Endothelial cell (in vitro differentiated cells): ENCODE data around the gene PCDHA4. TPM values are rescaled to one million over a fixed set of nuclear protein-coding genes. Genes with fewer than 3 reads are reported as not detected.
A peak's percentile ranks its signal among the peaks of the same experiment; 100 is the strongest.

ENCODE experiments used
- DNase-seq: peaks from one replicate; pipeline ENCODE4 v3.0.0; 2021; ENCODE audit warnings: low spot score
- H3K27ac Mint-ChIP-seq: one replicate; pipeline ENCODE4 v1.8.0; 2021; ENCODE audit warnings: mixed read lengths, inconsistent platforms; ENCODE audit not compliant: unreplicated experiment
- H3K27me3 Mint-ChIP-seq: one replicate; pipeline ENCODE4 v1.8.0; 2021; ENCODE audit warnings: mild to moderate bottlenecking, moderate library complexity, mixed read lengths, inconsistent platforms; ENCODE audit not compliant: unreplicated experiment
- H3K36me3 Mint-ChIP-seq: one replicate; pipeline ENCODE4 v1.8.0; 2021; ENCODE audit warnings: mild to moderate bottlenecking, low read depth, mixed read lengths, inconsistent platforms; ENCODE audit not compliant: unreplicated experiment
- H3K4me1 Mint-ChIP-seq: one replicate; pipeline ENCODE4 v1.8.0; 2021; ENCODE audit warnings: mild to moderate bottlenecking, mixed read lengths, inconsistent platforms; ENCODE audit not compliant: unreplicated experiment
- H3K4me3 Mint-ChIP-seq: one replicate; pipeline ENCODE4 v1.8.0; 2021; ENCODE audit warnings: mild to moderate bottlenecking, mixed read lengths, inconsistent platforms; ENCODE audit not compliant: unreplicated experiment
- H3K9me3 Mint-ChIP-seq: one replicate; pipeline ENCODE4 v1.8.0; 2021; ENCODE audit warnings: mixed read lengths, inconsistent platforms; ENCODE audit not compliant: unreplicated experiment
- long read RNA-seq: library from polyadenylated mRNA; unstranded; transcript quantifications from one replicate; pipeline ENCODE4 v2.0.0, GENCODE V29; 2020; ENCODE audit not compliant: unreplicated experiment
- total RNA-seq: library from RNA; stranded (reverse); fragmentation: NEBNext Ultra II Directional; extraction: Animal tissue kit (Norgen Biotek cat#: 25700); gene quantifications from one replicate; pipeline ENCODE4 v1.2.1, GENCODE V29; 2021; ENCODE audit not compliant: unreplicated experiment
- TF ChIP-seq, protein P1 (sequence below): fragments of 200-600 bp; sonication (generic); IDR thresholded peaks from one replicate; pipeline ENCODE4 v1.5.0; 2021; ENCODE audit warnings: antibody characterized with exemption; ENCODE audit not compliant: unreplicated experiment

The PCDHA4 gene
- total RNA-seq, result 9.9 TPM
- long read RNA-seq, partial matches to known transcripts, result 0 of 4 reads
- long read RNA-seq, other reads (novel, unspliced or antisense), result 4 of 4 reads

DNA sequence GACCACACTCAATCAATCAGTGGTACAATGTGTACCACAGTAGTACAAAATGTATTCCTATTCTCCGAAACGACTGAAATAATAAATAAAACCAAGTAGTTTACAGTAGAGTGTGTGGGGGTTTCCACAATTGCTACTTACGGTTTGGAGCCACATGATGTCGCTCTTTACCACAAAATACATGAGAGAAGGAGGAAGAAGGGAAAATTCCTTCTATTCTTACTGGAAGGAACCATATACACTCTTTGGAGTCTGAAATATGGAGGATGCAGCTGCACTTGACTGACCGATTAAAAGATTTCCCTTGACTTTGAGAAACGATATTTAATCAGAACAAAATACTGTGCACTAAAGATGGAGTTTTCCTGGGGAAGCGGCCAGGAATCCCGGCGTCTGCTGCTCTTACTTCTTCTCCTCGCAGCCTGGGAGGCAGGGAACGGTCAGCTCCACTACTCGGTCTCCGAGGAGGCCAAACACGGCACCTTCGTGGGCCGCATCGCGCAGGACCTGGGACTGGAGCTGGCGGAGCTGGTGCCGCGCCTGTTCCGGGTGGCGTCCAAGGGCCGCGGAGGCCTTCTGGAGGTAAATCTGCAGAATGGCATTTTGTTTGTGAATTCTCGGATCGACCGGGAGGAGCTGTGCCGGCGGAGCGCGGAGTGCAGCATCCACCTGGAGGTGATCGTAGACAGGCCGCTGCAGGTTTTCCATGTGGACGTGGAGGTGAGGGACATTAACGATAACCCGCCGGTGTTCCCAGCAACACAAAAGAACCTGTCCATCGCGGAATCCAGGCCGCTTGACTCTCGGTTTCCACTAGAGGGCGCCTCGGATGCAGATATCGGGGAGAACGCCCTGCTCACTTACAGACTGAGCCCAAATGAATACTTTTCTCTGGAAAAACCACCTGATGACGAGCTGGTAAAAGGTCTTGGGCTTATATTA is at the start of gene PCDHA4:
TSS of gene PCDHA4 (plus strand) at position 235 of the 942 bp plus-strand sequence.
- Mint-ChIP-seq H3K27me3 (peaks cover 4% of the 10 kb centered on the region), H3K9me3 (no peaks in the 10 kb centered on the region), H3K27ac (no peak within 1 kb of the TSS), H3K4me1 (peaks cover 10% of the 10 kb centered on the region), H3K36me3 (peaks cover 14% of the 10 kb centered on the region), H3K4me3 (peak within 1 kb of the TSS; percentile 87)
- peak; percentile 88 for DNase-seq
- TF ChIP-seq, protein P1, sequence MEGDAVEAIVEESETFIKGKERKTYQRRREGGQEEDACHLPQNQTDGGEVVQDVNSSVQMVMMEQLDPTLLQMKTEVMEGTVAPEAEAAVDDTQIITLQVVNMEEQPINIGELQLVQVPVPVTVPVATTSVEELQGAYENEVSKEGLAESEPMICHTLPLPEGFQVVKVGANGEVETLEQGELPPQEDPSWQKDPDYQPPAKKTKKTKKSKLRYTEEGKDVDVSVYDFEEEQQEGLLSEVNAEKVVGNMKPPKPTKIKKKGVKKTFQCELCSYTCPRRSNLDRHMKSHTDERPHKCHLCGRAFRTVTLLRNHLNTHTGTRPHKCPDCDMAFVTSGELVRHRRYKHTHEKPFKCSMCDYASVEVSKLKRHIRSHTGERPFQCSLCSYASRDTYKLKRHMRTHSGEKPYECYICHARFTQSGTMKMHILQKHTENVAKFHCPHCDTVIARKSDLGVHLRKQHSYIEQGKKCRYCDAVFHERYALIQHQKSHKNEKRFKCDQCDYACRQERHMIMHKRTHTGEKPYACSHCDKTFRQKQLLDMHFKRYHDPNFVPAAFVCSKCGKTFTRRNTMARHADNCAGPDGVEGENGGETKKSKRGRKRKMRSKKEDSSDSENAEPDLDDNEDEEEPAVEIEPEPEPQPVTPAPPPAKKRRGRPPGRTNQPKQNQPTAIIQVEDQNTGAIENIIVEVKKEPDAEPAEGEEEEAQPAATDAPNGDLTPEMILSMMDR, result peak; percentile 83

DNA sequence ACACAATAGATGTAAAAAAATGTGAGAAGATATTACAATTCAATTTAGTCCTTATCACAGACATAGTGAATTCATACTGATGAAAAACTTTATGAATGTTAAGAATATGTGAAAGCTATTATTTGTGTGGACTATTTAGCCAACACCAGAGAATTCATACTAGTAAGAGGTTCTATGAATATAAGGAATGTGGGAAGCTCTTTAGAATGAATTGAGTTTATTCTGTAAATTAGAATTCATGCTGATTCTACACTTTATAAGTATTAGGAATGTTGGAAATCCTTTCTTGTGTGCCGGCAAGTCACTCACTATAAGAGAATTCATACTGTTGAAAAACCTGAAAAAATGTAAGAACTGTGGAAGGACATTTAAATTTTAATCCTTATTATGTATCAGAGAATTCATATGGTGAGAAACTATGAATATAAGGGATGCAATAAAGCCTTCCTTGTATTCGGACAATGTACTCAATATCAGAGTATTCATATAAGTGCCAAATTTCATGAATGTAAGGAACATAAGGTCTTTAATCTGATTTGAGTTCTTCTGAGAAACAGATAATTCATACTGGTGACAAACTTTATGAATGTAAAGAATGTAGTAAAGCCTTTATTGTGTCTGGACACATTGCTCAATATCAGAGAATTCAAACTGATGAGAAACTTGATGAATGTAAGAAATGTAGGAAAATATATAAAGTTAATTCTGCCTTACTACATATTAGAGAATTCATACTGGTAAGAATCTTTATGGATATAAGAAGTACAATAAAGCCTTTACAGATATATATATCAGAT is 42.5 kb upstream of the PCDHA4 start:
- H3K4me3 Mint-ChIP-seq, result no peak overlapping the region
- DNase-seq, result no peak
- no peak overlapping the region for H3K27ac Mint-ChIP-seq
- peaks cover 37% of the 10 kb centered on the region for H3K9me3 Mint-ChIP-seq
- no peaks in the 10 kb centered on the region for H3K27me3 Mint-ChIP-seq
- TF ChIP-seq, protein P1, result no peak
- no peaks in the 10 kb centered on the region for H3K4me1 Mint-ChIP-seq
- H3K36me3 Mint-ChIP-seq, result peaks cover 4% of the 10 kb centered on the region

DNA sequence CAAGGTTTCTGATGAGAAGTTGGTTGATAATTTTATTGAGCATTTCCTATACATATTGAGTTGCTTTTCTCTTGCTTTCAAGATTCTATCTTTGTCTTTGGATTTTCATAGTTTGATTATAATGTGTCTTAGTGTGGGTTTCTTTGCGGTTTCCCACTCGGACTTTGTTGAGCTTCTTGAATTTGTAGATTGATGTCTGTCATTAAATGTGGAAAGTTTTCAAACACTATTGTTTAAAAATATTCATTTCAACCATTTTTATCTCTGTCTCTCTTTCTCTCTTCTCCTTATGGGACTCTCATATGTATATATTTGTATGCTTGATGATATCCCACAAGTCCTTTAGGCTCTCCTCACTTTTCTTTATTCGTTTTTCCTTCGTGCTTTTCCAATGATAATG is 39.4 kb upstream of the PCDHA4 start:
- Mint-ChIP-seq H3K4me1 (no peaks in the 10 kb centered on the region), H3K27me3 (no peaks in the 10 kb centered on the region), H3K27ac (no peak overlapping the region), H3K36me3 (peaks cover 8% of the 10 kb centered on the region), H3K4me3 (no peak overlapping the region), H3K9me3 (peaks cover 37% of the 10 kb centered on the region)
- no peak for DNase-seq
- TF ChIP-seq, protein P1, result no peak

DNA sequence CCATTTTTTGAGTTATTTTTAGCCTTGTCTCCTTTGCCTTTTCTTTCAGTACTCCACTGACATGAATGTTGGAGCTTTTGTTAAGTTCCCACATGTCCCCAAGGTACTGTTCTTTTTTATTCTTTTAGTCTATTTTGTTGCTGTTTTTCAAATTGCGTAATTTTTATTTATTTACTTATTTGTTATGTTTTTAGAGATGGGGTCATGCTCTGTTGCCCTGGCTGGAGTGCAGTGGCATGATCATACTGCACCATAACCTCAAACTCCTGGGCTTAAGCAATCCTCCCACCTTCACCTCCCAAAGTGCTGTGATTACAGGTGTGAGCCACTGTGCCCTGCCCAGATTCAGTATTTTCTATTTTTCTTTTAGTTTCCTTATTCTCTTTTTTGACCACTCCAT is 26.4 kb upstream of the PCDHA4 start:
- Mint-ChIP-seq H3K27me3 (no peaks in the 10 kb centered on the region), H3K4me3 (no peak overlapping the region), H3K36me3 (peaks cover 30% of the 10 kb centered on the region), H3K4me1 (no peaks in the 10 kb centered on the region), H3K9me3 (peaks cover 41% of the 10 kb centered on the region), H3K27ac (no peak overlapping the region)
- TF ChIP-seq, protein P1, result no peak
- DNase-seq, result no peak
